ENCODE data around the gene NEGR1.

NEGR1 gene

GRCh38 chr1:71762514-71763255 is 519.7 kb downstream of the NEGR1 start:
- no peak for DNase-seq

GRCh38 chr1:71755441-71755840 is 526.9 kb downstream of the NEGR1 start:
- no peak for DNase-seq

GRCh38 chr1:71753746-71754145 is 528.6 kb downstream of the NEGR1 start:
- no peak for DNase-seq

GRCh38 chr1:71745326-71745725 is 537.0 kb downstream of the NEGR1 start:
- no peak for DNase-seq

- no peak for DNase-seq
Observed at GRCh38 chr1:71743862-71744261, 538.5 kb downstream of the NEGR1 start.

GRCh38 chr1:71738910-71739309 is 543.4 kb downstream of the NEGR1 start:
- DNase-seq = no peak

- DNase-seq = no peak
Observed at GRCh38 chr1:71738256-71738655, 544.1 kb downstream of the NEGR1 start.

- DNase-seq = no peak
Observed at GRCh38 chr1:71737768-71738167, 544.6 kb downstream of the NEGR1 start.

- DNase-seq = no peak
Observed at GRCh38 chr1:71733121-71733520, 549.2 kb downstream of the NEGR1 start.

- no peak for DNase-seq
Observed at GRCh38 chr1:71721532-71721931, 560.8 kb downstream of the NEGR1 start.

- DNase-seq = no peak
Observed at GRCh38 chr1:71719330-71719729, 563.0 kb downstream of the NEGR1 start.

GRCh38 chr1:71717186-71717585 is 565.2 kb downstream of the NEGR1 start:
- no peak for DNase-seq

- no peak for DNase-seq
Observed at GRCh38 chr1:71711456-71711855, 570.9 kb downstream of the NEGR1 start.

GRCh38 chr1:71706029-71706671 is 576.2 kb downstream of the NEGR1 start:
- no peak for DNase-seq

- no peak for DNase-seq
Observed at GRCh38 chr1:71698186-71698585, 584.2 kb downstream of the NEGR1 start.

- DNase-seq = no peak
Observed at GRCh38 chr1:71695821-71696220, 586.5 kb downstream of the NEGR1 start.

GRCh38 chr1:71695084-71695483 is 587.3 kb downstream of the NEGR1 start:
- no peak for DNase-seq

GRCh38 chr1:71693581-71693980 is 588.8 kb downstream of the NEGR1 start:
- DNase-seq = no peak

- DNase-seq = no peak
Observed at GRCh38 chr1:71689635-71690034, 592.7 kb downstream of the NEGR1 start.

GRCh38 chr1:71687376-71687775 is 595.0 kb downstream of the NEGR1 start:
- DNase-seq = no peak

GRCh38 chr1:71676979-71677925 is 605.1 kb downstream of the NEGR1 start:
- DNase-seq = no peak

GRCh38 chr1:71668065-71668464 is 614.3 kb downstream of the NEGR1 start:
- DNase-seq = no peak

- DNase-seq = peak; percentile 69
Observed at GRCh38 chr1:71667216-71667615, 615.1 kb downstream of the NEGR1 start.

- no peak for DNase-seq
Observed at GRCh38 chr1:71666609-71667008, 615.7 kb downstream of the NEGR1 start.
